ENCODE results near the gene DMD.

Gene DMD

GRCh38 chrX:31115398-31115797 lies 2096.0 kb downstream of the DMD start:
- no peak for TF ChIP-seq REST (IDR thresholded peaks at IDR 0.05; ENCODE audit: insufficient read depth in 1 of 2, low read depth in 2 of 2, low read length in 2 of 2)
- no peak for TF ChIP-seq TAF1 (IDR thresholded peaks at IDR 0.05; ENCODE audit: borderline replicate concordance, insufficient read depth, low read length)
- TF ChIP-seq FOXP2 (optimal IDR thresholded peaks at IDR 0.05; ENCODE audit: borderline replicate concordance, extremely low read depth, extremely low read length, insufficient read depth): no peak
- TF ChIP-seq POLR2AphosphoS5 (IDR thresholded peaks at IDR 0.05; ENCODE audit: low read depth, low read length): no peak
- no peak for TF ChIP-seq SIN3A (IDR thresholded peaks at IDR 0.05; ENCODE audit: borderline replicate concordance, insufficient read depth, low read length)

- TF ChIP-seq FOXP2 (optimal IDR thresholded peaks at IDR 0.05; ENCODE audit: borderline replicate concordance, extremely low read depth, extremely low read length, insufficient read depth) (no peak), POLR2AphosphoS5 (IDR thresholded peaks at IDR 0.05; ENCODE audit: low read depth, low read length) (no peak), TAF1 (IDR thresholded peaks at IDR 0.05; ENCODE audit: borderline replicate concordance, insufficient read depth, low read length) (no peak), REST (IDR thresholded peaks at IDR 0.05; ENCODE audit: insufficient read depth in 1 of 2, low read depth in 2 of 2, low read length in 2 of 2) (no peak), SIN3A (IDR thresholded peaks at IDR 0.05; ENCODE audit: borderline replicate concordance, insufficient read depth, low read length) (no peak)
Observed at GRCh38 chrX:31114858-31115257, 2096.5 kb downstream of the DMD start.

- TF ChIP-seq POLR2AphosphoS5 (IDR thresholded peaks at IDR 0.05; ENCODE audit: low read depth, low read length) (no peak), FOXP2 (optimal IDR thresholded peaks at IDR 0.05; ENCODE audit: borderline replicate concordance, extremely low read depth, extremely low read length, insufficient read depth) (no peak), REST (IDR thresholded peaks at IDR 0.05; ENCODE audit: insufficient read depth in 1 of 2, low read depth in 2 of 2, low read length in 2 of 2) (no peak), TAF1 (IDR thresholded peaks at IDR 0.05; ENCODE audit: borderline replicate concordance, insufficient read depth, low read length) (no peak)
Observed at GRCh38 chrX:31112226-31112999, 2098.9 kb downstream of the DMD start.

- TF ChIP-seq SIN3A (IDR thresholded peaks at IDR 0.05; ENCODE audit: borderline replicate concordance, insufficient read depth, low read length): no peak
- no peak for TF ChIP-seq REST (IDR thresholded peaks at IDR 0.05; ENCODE audit: insufficient read depth in 1 of 2, low read depth in 2 of 2, low read length in 2 of 2)
- no peak for TF ChIP-seq TAF1 (IDR thresholded peaks at IDR 0.05; ENCODE audit: borderline replicate concordance, insufficient read depth, low read length)
- TF ChIP-seq FOXP2 (optimal IDR thresholded peaks at IDR 0.05; ENCODE audit: borderline replicate concordance, extremely low read depth, extremely low read length, insufficient read depth): no peak
- no peak for TF ChIP-seq POLR2AphosphoS5 (IDR thresholded peaks at IDR 0.05; ENCODE audit: low read depth, low read length)
Observed at GRCh38 chrX:31110657-31111056, 2100.7 kb downstream of the DMD start.
